C4-2B (cell line): ENCODE measurements around the gene GRK4.

Experiments
- CTCF ChIP-seq: fragments of 450-650 bp; conservative IDR thresholded peaks from 2 replicates; pipeline ENCODE4 v1.5.1; 2017; ENCODE audit warnings: mild to moderate bottlenecking
- ZFX ChIP-seq: fragments of 450-650 bp; IDR thresholded peaks from 2 replicates; pipeline ENCODE4 v1.6.1; 2017

GRCh38 chr4:2941138-2942036 is 22.0 kb upstream of the GRK4 start:
- TF ChIP-seq CTCF (no peak), ZFX (no peak)
